ENCODE measurements around the gene APOL1.

DNA sequence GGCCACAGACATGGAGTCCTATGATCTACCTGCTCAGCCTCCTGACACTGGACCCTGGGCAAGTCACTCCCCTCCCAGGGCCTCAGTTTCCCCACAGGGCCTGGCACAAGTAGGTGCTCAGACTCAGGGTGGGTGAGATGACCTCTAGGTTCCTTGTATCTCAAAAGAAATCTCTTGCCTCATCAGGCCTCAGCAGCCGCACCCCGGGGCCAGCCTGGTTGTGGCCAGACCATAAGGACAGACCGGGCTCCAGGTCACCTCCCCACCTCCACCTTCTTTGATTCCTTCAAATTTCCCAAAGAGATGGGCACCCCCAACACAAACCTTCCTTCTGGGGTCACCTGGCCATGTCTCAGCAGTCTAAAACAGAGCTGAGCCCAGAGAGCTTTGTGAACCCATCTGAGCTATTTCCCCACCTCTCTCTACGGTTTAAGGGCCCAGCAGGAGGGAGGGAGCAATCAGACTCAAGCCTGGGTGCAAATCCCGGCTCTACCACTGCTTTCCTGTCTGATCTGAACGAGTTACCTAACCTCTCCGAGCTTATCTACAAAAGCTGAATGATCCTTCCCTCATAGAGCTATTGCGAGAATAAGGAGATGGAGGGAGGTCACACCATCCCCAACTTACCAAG lies 48.8 kb upstream of the APOL1 start:
- TF ChIP-seq CTCF (IDR thresholded peaks at IDR 0.05; ENCODE audit: poor library complexity, severe bottlenecking) (no peak), MXI1 (conservative IDR thresholded peaks at IDR 0.05; ENCODE audit: poor library complexity, severe bottlenecking) (no peak), EP300 (conservative IDR thresholded peaks at IDR 0.05; ENCODE audit: poor library complexity, severe bottlenecking) (no peak)
